Right renal cortex interstitium (tissue), 3 donors: ENCODE results near the gene THOC2. TPM values are rescaled to one million over a fixed set of nuclear protein-coding genes. Genes with fewer than 3 reads are reported as not detected.
"Not testable (repeated sequence)": the region's sequence is repeated elsewhere in the genome, so short reads cannot be mapped to it uniquely, and the experiment has no call there.

Experiments
- DNase-seq, 3 donors: peaks; one replicate each; pipeline ENCODE4 v3.0.0-alpha.2; 2013; ENCODE audit warnings: low read depth in 3 of 3, low spot score in 2 of 3
- polyA plus RNA-seq, 3 donors: library from polyadenylated mRNA; unstranded; fragments of 120-200 nt; gene quantifications; one replicate each; pipeline ENCODE4 v1.2.1, GENCODE V29; 2013; ENCODE audit not compliant: insufficient read length in 3 of 3

Gene THOC2
- polyA plus RNA-seq, 3 donors: 121 to 137 (median 129) TPM

GRCh38 chrX:123739474-123739873 lies 6.6 kb upstream of the THOC2 start:
- no peak for DNase-seq

GRCh38 chrX:123738378-123738940 lies 5.6 kb upstream of the THOC2 start:
- no peak for DNase-seq

GRCh38 chrX:123736333-123736921 lies 3.6 kb upstream of the THOC2 start:
- DNase-seq: no peak

GRCh38 chrX:123735137-123735536 lies 2.3 kb upstream of the THOC2 start:
- DNase-seq: not testable (repeated sequence)

GRCh38 chrX:123734079-123734478 lies 1.2 kb upstream of the THOC2 start:
- DNase-seq: not testable (repeated sequence)

GRCh38 chrX:123731987-123732669 lies 724 bp downstream of the THOC2 start:
- peak in 1 of 3 donors; percentile 7 for DNase-seq

- no peak for DNase-seq
These were observed 1.4 kb downstream of the THOC2 start for GRCh38 chrX:123731258-123731986.

- no peak for DNase-seq
These were observed 4.3 kb downstream of the THOC2 start for GRCh38 chrX:123728554-123728953.

GRCh38 chrX:123728016-123728415 lies 4.8 kb downstream of the THOC2 start:
- no peak for DNase-seq

GRCh38 chrX:123722193-123722592 lies 10.7 kb downstream of the THOC2 start:
- not testable (repeated sequence) for DNase-seq

- no peak for DNase-seq
These were observed 12.4 kb downstream of the THOC2 start for GRCh38 chrX:123720486-123720885.

GRCh38 chrX:123713841-123714240 lies 19.0 kb downstream of the THOC2 start:
- DNase-seq: no peak

- DNase-seq: no peak
These were observed 19.4 kb downstream of the THOC2 start for GRCh38 chrX:123713434-123713833.

- DNase-seq: not testable (repeated sequence)
These were observed 21.7 kb downstream of the THOC2 start for GRCh38 chrX:123711201-123711600.

GRCh38 chrX:123704781-123705180 lies 28.1 kb downstream of the THOC2 start:
- DNase-seq: no peak

GRCh38 chrX:123698979-123699520 lies 33.8 kb downstream of the THOC2 start:
- no peak for DNase-seq

GRCh38 chrX:123696334-123696733 lies 36.5 kb downstream of the THOC2 start:
- no peak for DNase-seq

GRCh38 chrX:123695242-123695641 lies 37.6 kb downstream of the THOC2 start:
- DNase-seq: no peak

- no peak for DNase-seq
These were observed 41.1 kb downstream of the THOC2 start for GRCh38 chrX:123691776-123692175.

GRCh38 chrX:123688524-123688923 lies 44.3 kb downstream of the THOC2 start:
- no peak for DNase-seq

GRCh38 chrX:123685232-123685631 lies 47.6 kb downstream of the THOC2 start:
- DNase-seq: no peak
